Dermis blood vessel endothelial cell (primary cell): Measurements from ENCODE around the gene KCNE2. TPM values are rescaled to one million over a fixed set of nuclear protein-coding genes. Genes with fewer than 3 reads are reported as not detected.

ENCODE experiments used
- DNase-seq: peaks from one replicate; pipeline ENCODE4 v3.0.0; 2010
- total RNA-seq: library from RNA; depleted of rRNA; stranded (reverse); fragments of >200 nt; gene quantifications from 2 replicates; pipeline ENCODE4 v1.2.3, GENCODE V29; 2014

Gene KCNE2, protein sequence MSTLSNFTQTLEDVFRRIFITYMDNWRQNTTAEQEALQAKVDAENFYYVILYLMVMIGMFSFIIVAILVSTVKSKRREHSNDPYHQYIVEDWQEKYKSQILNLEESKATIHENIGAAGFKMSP
- not detected in 2 replicates for total RNA-seq

DNA sequence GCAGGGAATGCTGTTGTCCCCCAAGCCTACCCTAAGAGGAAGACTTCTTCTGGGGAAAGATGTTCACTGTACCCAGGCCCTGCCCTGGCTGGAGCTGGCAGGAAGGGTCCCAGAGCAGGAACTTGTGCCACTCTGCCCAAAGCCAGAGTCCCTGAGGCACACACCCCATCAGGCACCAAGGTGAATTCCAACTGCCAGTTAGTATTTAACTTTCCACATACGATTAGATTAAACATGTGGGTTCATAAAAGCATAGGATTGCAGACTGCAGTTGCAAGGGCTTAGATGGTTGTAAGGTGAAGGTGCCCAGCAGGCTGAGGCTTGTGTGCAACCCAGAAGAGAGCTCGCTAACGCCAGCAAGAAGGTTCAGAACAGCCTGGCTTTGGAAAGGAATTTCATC is at the start of gene KCNE2:
Gene KCNE2, plus strand, starts transcription at position 274 of the 400 bp plus-strand sequence. CDS start 6,473 bp downstream, outside the sequence.
- no peak for DNase-seq

DNA sequence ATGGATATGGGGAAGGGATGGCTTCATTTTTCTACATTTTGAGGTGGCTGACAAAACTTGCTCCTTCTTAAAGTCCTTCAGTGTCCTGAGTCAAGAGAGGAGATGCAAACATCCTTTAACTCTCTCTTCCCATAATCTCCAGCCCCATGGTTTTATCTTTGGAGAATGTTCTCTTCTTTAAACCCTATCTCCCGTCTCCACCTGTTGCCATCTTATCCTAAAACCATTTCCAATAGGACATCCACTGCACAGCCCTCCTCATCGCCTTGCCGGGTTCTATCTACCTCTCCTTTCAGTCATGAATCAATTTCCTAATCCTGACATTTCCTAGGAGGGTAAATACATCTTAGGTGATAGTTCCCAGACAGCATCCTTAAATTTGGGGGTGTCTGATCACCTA is 44.2 kb upstream of the KCNE2 start:
- no peak for DNase-seq

DNA sequence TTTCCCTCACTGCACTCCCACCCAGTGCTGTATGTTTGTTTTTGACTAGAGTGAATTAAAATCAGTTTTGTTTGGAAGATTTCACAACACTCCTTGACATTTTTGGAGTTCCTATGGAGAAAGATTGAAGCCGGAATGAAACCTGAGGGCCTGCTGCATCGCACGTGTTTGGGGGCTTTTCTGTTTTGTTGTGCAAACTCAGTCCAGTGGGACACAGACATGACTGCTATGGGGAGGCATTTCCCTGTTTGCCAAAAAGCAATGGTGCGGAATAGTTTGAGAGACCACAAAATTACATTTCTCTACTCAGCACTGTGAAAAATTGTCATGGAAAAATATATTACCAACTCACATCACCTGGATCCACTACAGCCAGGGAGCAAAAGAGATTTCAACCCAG is 43.8 kb upstream of the KCNE2 start:
- no peak for DNase-seq

DNA sequence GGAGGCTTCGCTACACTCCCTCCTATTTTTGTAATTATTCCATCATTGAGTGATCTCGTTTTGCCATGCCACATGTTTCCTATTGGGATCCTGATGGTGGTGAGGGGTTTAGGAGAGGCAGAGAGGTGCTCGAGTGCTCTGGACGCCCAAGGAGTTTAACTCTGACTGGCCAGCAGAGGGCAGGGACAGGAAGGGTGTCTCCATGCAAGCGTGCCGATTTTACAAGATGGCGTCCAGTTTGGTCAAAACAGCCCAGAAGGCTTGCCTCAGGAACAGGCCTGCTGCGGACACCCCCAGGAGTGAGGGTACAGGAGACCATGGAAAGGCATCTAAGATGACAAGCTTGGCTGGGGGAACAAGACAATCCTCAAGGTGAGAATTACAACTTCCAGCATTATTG is 33.8 kb upstream of the KCNE2 start:
- no peak for DNase-seq

DNA sequence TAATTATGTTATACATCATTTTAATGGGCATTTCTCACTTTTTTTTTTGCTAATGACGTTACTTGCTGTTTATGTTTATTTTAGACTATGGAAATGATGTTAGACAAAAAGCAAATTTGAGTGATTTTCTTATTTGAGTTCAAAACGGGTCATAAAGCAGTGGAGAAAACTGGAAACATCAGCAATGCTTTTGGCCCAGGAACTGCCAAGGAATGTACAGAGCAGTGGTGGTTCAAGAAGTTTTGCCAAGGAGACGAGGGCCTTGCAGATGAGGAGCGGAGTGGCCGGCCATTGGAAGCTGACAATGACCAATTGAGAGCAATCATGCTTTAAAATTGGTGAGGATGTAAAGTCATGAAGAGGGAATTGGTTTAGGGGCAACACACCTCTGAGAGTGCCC is 32.1 kb upstream of the KCNE2 start:
- no peak for DNase-seq

DNA sequence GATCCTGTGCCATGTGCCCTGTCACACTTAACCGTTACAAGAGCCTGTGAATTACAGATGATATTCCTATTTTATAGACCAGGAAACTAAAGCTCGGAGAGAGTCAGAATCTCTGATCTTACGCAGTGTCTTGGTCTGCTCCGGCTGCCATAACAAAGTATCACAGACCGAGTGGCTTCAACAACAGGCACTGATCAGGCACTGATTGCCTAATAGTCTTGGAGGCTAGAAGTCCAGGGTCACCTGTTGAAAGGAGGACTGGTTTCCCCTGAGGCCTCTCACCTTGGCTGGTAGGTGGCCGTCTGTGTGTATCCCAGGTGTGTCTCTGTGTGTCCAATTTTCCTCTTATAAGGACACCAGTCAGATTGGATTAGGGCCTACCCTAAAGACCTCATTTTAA is 31.5 kb upstream of the KCNE2 start:
- no peak for DNase-seq

DNA sequence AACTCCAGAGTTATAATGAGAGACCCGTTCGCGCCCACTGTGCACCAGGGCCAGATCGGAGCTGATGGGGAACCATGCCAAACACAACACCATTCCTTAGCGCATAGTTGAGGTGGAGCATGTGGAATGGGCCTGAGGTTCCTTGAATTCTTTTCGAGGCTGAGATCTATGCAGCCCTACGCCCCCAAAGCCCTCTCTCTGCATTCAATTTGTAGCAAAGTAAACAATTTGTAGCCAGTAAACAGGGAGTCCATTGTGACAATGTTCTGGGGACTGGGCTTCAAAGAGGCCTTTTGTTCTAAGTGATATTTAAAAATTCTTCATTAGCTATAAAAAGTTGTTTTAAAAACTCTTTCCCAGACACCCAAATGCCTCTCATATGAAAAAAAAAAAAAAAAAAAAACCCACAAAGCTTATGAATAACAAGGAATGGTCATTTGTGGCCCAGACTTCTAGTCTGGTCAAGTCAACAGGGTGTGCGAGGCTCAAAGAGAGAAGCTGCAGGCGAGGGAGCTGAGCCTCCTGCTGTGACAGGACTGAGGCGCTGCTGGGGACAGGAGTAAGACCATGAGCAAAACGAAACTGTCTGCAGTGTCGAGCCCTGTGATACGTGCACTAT is 30.6 kb upstream of the KCNE2 start:
- DNase-seq = no peak

DNA sequence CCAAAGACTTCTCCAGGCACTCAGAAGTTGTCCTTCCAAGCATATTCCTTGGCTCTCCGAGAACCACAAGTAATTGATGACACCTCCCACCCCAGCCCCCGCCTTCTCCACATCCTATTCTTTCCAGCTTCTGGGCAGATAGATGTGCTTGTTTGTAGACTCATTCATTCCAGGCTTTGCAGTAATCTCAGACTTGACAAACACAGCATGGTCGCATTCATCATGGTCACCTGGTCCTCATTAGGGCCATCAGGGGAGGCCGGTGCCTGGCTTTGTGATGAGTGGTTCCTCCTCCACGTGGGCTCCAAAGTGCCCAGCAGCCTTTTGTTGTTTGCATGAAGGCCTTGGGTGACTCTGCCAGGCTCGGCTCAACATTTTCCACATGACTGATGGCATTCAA is 28.5 kb upstream of the KCNE2 start:
- no peak for DNase-seq

DNA sequence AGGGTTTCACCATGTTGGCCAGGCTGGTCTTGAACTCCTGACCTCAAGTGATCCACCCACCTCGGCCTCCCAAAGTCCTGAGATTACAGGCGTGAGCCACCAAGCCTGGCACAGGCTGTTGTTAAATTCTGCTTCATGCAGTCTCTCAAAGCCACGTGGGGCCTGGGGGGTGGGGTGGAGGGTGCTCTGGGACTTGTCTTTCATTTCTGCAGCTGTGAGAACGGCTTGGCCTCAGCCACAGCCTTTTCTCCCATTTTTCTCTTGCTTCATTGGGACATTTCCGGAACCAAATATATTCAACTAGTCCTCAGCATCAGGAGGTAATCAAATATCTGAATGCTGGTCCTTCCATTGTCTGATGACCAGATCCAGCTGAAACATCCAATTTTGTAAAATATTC is 27.6 kb upstream of the KCNE2 start:
- no peak for DNase-seq

DNA sequence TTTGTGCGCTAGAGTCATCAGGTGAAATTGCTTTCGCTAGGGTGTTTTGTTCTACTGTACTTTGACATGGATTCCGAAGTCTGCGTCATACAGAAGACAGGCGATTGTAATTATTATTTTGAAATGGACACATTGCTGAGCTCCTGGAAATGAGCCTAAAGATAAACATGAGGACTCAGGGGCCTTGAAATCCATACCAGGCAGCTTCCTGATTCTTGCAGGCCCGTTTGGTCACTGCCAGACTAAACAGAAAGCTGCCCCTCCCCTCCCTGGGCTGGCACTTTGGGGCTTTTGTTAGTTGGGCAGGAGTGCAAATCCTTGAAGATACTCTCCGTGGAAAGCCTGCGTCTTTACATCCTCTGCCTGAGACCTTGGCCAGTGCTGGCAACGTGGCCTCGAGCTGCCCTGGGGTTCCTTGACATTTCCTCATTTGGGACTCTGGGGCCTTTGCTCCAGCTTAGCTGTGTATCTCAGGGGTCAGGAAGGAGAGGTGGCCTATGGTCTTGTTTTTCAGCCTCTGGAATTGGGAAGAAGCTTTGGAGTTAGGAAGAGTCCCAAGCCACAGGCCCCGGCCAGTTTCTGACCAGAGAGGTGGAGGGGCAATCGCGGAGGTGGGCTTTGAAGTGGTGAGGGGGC is 26.9 kb upstream of the KCNE2 start:
- peak; percentile 42 for DNase-seq

DNA sequence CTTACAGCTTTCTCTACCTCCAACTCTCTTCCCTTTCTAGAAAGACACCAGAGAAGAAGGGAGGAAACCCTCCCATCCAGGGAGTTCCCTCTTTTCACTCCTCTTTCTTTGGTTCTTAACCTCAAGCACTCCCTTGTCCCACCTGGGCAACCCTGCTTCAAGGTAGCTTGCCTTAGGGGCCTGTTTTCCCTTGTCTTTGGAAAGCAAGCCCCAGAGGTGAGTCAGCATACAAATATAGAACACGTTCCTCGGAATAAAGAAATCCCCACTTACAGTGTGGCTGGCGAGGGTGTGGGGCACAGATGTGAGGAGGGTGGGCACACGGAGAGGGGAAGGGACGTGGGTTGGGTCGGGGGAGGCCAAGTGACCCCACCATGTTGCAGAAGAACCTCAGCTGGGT is 26.1 kb upstream of the KCNE2 start:
- no peak for DNase-seq

DNA sequence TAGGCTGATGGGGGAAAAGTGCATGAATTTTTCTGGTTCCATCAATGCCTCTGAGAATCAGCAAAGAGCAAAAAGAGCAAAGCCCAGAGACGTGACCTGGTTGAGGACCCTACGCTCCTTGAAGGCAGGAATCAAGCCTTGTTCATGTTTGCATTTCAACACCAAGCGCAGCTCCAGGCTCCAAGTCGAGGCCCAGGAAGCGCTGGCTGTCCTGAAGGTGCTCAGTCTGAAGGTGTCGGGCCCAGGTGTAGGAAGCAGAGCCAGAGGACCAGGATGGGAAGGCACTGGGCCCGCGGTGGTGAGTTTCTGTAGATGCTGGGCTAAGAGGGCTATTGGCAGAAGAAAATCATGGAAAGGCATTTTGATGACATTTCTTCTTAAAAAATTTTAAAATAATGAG is 25.6 kb upstream of the KCNE2 start:
- no peak for DNase-seq

DNA sequence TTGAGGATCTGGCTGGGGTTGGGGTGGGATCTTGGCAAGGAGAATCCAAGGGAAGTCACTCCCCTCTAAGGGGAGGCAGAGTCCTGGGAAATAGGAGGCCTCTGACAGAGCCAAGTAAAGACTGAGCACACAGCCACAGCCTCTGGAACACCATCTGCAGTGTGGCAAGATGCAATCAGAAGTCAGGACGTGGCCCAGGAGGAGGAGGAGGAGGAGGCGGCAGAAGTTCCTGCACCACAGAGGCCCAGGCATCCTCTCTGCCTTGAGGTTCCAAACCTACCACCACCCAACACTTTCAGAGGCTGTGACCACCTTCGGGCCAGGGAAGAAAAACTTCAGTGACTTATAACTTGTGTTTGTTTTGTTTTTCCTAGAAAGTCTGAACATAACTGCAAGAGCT is 23.7 kb upstream of the KCNE2 start:
- no peak for DNase-seq

DNA sequence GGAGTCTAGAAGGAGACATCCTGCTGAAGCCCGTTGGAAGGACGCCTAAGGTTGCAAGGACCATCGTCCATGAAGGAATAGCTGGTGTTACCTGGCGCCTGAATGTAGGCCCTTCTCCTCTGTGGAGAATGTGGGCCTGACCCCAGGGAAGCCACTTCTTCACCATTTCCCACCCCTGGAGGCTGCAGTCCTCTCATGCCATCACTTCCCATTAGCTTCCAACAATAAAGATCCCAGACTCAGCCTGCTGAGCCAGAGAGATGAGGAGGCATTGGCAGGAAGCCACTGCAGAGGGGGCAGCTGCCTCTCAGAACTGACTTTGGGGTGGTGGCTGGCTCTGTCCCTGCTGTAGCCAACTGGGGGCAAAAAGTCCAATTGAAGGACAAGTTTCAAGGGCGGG is 21.3 kb upstream of the KCNE2 start:
- DNase-seq = no peak

DNA sequence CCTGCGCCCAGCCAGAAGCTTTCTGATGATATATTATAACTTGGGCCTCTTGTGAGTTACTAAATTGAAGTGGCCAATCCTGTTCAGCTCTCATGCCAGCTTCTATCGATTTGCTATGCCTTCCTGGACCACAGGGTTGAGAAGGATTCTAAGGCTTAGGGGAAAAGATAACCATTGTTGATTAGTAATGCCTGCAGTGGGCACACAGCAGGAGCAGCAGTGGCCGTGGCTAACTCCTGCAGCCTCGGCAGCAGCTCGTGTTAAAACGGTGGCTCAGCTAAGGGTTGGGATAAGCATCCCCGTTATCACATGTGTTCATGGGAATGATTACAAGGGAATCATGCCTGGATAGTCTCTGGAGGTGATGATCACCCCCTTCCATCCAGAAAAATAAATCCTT is 20.5 kb upstream of the KCNE2 start:
- DNase-seq = no peak

DNA sequence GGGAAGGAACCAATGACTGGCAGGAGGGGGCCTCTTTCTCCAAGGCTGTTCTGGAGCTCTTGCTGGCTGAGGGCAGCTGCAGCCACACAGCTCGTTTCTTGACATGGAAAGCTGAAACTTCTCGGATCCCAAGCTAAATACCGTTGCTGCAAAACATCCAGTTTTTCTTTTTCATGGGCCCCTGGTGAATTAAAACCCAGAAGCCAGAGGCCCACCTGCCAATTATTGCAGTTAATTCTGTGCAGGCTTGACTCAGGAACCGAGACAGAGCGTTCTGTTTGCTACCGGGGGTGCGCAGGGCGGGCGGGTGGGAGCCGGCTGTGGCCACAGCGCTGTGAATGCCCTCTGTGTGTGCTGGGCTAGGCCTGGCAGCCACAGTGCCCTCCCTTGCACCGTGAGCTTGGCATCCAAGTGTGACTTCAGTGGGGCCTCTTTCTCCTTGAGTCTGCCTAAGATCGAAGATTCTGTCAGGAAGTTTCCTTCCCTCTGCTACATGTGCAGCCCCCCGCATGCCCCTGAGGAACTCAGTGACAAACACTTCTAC is 19.9 kb upstream of the KCNE2 start:
- no peak for DNase-seq

DNA sequence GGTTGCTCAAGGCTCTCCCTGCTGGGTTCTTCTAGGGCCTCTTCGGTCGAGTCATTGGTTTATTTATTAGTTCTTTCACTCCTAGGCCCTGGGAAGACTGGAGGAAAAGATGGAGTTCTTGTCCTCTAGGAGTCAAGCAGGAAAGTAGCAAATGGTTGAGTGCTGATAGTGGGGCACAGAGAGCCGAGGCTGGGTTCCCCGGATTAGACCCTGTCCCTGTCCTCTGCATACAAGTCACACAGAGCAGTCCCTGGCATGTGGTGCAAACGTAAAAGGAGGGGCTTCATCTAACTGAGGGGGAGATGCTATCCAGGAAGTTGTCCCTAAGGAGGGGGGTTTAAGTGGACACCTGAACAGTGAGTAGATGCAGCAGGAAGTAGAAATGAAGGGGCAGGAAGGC is 19.2 kb upstream of the KCNE2 start:
- no peak for DNase-seq

DNA sequence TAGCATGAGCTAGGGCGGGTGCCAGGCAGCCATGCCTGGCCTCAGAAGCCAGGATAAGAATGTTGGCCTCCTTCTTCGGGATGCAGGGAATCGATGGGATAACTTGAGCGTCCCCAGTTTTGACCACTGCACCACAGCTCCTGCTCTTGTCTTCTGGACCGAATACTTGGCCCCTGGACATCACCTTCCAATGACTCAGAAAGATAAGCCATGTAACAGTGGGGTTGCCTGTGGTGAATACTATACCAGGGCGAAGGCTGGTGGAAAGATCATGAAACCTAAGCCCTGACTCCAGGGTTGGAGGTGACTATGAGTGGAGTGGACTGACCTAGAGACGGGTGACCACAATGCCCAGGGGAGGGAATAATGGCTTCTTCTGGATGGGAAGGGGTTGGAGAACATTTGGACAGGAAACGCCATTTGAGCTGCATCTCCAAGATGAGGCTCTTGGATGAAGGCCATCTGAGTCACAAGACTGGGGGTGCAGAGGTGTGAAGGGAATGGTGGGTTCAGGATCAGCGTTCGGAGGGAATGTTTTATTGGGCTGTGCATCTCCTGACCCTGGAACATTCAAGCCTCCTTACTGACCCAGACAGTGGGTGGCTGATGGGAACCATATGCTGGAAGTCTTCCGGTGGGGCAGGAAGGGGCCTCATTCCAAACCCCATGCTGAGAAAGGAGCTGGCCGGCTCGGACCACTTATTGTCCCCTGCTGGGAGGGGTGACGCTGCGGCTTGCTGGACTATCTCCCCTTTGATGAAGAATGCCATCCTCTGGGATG is 18.5 kb upstream of the KCNE2 start:
- DNase-seq = no peak

DNA sequence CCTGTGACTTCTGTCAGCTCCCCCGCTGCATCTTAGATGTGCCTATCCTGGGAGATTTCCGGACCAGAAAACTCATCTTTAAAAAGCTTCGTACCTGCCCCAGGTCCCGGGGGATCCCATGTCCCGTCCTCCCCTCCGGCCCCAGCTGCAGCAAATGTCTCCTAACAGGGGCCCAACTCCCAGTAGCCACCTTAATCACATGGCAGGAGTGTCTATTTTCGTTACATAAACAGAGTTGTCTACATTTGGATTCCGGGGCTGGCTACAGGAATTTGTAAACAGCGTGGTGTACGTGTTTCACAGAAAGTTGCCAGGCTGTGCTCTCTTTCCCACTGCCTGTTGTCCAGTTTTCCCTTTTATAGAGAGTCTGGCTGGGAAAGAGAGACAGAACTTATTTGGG is 17.9 kb upstream of the KCNE2 start:
- DNase-seq = no peak

DNA sequence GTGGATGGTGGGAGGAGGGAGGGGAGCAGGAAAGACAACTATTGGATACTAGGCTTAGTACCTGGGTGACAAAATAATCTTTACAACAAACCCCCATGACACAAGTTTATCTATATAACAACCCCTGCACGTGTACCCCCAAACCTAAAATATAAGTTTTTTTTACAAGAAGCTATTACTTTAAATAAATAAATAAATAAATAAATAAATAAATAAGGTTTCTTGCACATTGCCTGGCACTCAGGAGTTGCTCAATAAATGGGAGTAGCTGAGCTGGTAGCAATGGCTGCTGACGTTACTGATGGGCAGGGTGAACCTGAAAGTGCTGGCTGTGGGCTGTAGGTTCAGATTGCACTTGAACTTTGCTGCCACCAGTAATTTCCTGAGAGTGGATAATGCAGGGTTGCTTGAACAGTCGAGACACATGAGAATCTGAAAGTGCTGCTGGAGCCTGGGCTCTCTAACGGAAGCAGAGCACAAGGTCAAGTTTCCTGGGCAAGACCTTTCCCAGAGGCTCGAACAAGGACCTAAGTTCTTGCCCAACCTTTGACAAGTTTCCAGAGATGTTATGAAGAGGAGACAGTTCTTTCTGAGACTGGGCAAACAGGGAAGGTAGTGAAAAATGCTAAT is 14.8 kb upstream of the KCNE2 start:
- no peak for DNase-seq

DNA sequence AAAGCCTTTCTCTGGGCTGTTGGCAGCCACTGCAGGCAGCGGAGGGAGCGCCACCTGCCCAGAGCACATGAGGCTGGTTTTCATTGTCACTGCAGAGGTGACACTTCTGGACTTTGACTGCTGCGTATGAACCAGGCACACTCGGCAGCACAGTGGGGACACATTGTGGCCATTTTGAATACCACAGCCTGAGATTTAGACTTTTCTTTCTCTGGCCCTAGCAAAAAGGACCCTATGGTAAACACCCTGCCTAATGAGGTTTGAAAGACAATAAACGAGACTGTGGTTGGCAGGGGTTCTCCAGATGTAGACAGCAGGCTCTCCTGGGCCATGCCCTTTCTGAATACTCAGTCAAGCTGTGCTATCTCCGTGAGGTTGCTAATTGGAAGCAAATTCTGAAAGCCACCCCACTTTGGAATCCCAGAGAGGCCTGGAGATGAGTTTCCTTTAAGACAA is 12.0 kb upstream of the KCNE2 start:
- DNase-seq = peak; percentile 62

DNA sequence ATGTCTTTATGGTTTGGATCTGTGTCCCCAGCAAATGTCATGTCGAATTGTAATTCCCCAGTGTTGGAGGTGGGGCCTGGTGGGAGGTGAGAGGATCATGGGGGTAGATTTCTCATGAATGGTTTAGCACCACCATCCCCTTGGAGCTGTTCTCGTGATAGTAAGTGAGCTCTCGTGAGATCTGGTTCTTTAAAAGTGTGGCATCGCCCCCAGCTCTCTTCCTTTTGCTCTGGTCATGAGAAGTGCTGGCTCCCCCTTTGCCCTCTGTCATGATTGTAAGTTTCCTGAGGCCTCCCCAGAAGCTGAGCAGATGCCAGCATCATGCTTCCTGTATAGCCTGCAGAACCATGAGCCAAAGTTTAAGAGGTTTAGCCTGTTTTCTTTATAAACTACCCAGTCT is 11.2 kb upstream of the KCNE2 start:
- DNase-seq = no peak

DNA sequence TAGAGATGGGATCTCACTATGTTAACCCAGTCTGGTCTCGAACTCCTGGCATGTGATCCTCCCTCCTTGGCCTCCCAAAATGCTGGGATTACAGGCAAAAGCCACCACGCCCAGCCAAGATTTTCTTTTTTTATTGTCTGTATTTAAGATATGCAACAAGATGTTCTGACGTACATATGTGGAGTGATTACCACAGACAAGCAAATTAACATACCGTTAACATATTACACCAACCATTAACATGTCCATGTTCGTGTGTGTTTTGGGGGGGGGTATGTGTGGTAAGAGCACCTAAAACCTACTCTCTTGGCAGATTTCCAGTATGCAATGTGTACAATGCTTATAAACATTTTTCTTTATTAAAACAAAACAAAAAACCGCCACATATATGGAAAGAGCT is 10.6 kb upstream of the KCNE2 start:
- no peak for DNase-seq
